CD4-positive, alpha-beta T cell treated with Interferon gamma for 1 hour (primary cell): Measurements from ENCODE around the gene ZBTB24.
A peak's percentile ranks its signal among the peaks of the same experiment; 100 is the strongest.
"Not testable (repeated sequence)": the region's sequence is repeated elsewhere in the genome, so short reads cannot be mapped to it uniquely, and the experiment has no call there.

Experiments
- DNase-seq: peaks from one replicate; pipeline ENCODE4 v3.0.0-alpha.2; 2020

ZBTB24 gene

GRCh38 chr6:109482905-109483734 lies at the start of gene ZBTB24:
Gene ZBTB24, minus strand, starts transcription at chr6:109483219. Its CDS starts 1,193 bp downstream, at chr6:109482026.
- DNase-seq: peak; percentile 92

- no peak for DNase-seq
Observed at GRCh38 chr6:109531446-109531845, 48.4 kb upstream of the ZBTB24 start.

- no peak for DNase-seq
Observed at GRCh38 chr6:109527989-109528388, 45.0 kb upstream of the ZBTB24 start.

- DNase-seq: peak; percentile 20
Observed at GRCh38 chr6:109526905-109527628, 44.0 kb upstream of the ZBTB24 start.

- DNase-seq: no peak
Observed at GRCh38 chr6:109524129-109524528, 41.1 kb upstream of the ZBTB24 start.

- no peak for DNase-seq
Observed at GRCh38 chr6:109523478-109523877, 40.5 kb upstream of the ZBTB24 start.

- DNase-seq: no peak
Observed at GRCh38 chr6:109521080-109521479, 38.1 kb upstream of the ZBTB24 start.

- DNase-seq: not testable (repeated sequence)
Observed at GRCh38 chr6:109519647-109520046, 36.6 kb upstream of the ZBTB24 start.

- no peak for DNase-seq
Observed at GRCh38 chr6:109516929-109517328, 33.9 kb upstream of the ZBTB24 start.

GRCh38 chr6:109515781-109516409 lies 32.9 kb upstream of the ZBTB24 start:
- no peak for DNase-seq

GRCh38 chr6:109514946-109515345 lies 31.9 kb upstream of the ZBTB24 start:
- DNase-seq: no peak

- DNase-seq: no peak
Observed at GRCh38 chr6:109513571-109514071, 30.6 kb upstream of the ZBTB24 start.

- no peak for DNase-seq
Observed at GRCh38 chr6:109512271-109512817, 29.3 kb upstream of the ZBTB24 start.

GRCh38 chr6:109511832-109512231 lies 28.8 kb upstream of the ZBTB24 start:
- no peak for DNase-seq

- DNase-seq: no peak
Observed at GRCh38 chr6:109510358-109510757, 27.3 kb upstream of the ZBTB24 start.

- DNase-seq: no peak
Observed at GRCh38 chr6:109508166-109508860, 25.3 kb upstream of the ZBTB24 start.

GRCh38 chr6:109507490-109508072 lies 24.6 kb upstream of the ZBTB24 start:
- no peak for DNase-seq

GRCh38 chr6:109506841-109507240 lies 23.8 kb upstream of the ZBTB24 start:
- no peak for DNase-seq

GRCh38 chr6:109506314-109506713 lies 23.3 kb upstream of the ZBTB24 start:
- no peak for DNase-seq

- no peak for DNase-seq
Observed at GRCh38 chr6:109503327-109504224, 20.6 kb upstream of the ZBTB24 start.

- no peak for DNase-seq
Observed at GRCh38 chr6:109498936-109499335, 15.9 kb upstream of the ZBTB24 start.
